GM23248 (cell line): Measurements from ENCODE around the gene TTBK2. TPM values are rescaled to one million over a fixed set of nuclear protein-coding genes. Genes with fewer than 3 reads are reported as not detected.
"Not testable (repeated sequence)": the region's sequence is repeated elsewhere in the genome, so short reads cannot be mapped to it uniquely, and the experiment has no call there.

ENCODE experiments used
- DNase-seq: peaks from one replicate; pipeline ENCODE4 v3.0.0-alpha.2; 2015
- H2AFZ ChIP-seq: fragments of 200-600 bp; sonication (generic); 2 replicates; pipeline ENCODE4 v1.6.1; 2016; ENCODE audit warnings: antibody characterized with exemption
- H3F3A ChIP-seq: fragments of 200-600 bp; sonication (generic); 2 replicates; pipeline ENCODE4 v1.6.1; 2016; ENCODE audit warnings: mild to moderate bottlenecking, antibody characterized with exemption, mixed run types; ENCODE audit not compliant: insufficient read depth
- H3K27ac ChIP-seq: fragments of 200-600 bp; sonication (generic); 2 replicates; pipeline ENCODE4 v1.5.1; 2016; ENCODE audit warnings: mild to moderate bottlenecking
- H3K27me3 ChIP-seq: fragments of 200-600 bp; sonication (generic); replicated peaks from 2 replicates; pipeline ENCODE4 v1.6.1; 2016; ENCODE audit warnings: mild to moderate bottlenecking; ENCODE audit not compliant: insufficient read depth
- H3K36me3 ChIP-seq: fragments of 200-600 bp; sonication (generic); 2 replicates; pipeline ENCODE4 v1.6.1; 2016; ENCODE audit warnings: low read depth, mild to moderate bottlenecking
- H3K4me1 ChIP-seq: fragments of 200-600 bp; sonication (generic); 2 replicates; pipeline ENCODE4 v1.6.1; 2016; ENCODE audit warnings: mild to moderate bottlenecking; ENCODE audit not compliant: insufficient read depth
- H3K4me2 ChIP-seq: fragments of 200-600 bp; sonication (generic); one replicate; pipeline ENCODE4 v1.6.1; 2016; ENCODE audit warnings: mild to moderate bottlenecking; ENCODE audit not compliant: unreplicated experiment
- H3K4me3 ChIP-seq: fragments of 200-600 bp; sonication (generic); 2 replicates; pipeline ENCODE4 v1.5.1; 2016; ENCODE audit warnings: mild to moderate bottlenecking
- H3K79me2 ChIP-seq: fragments of 200-600 bp; sonication (generic); 2 replicates; pipeline ENCODE4 v1.6.1; 2016; ENCODE audit warnings: mild to moderate bottlenecking; ENCODE audit not compliant: insufficient read depth
- H3K9ac ChIP-seq: fragments of 200-600 bp; sonication (generic); 2 replicates; pipeline ENCODE4 v1.6.1; 2016; ENCODE audit warnings: mild to moderate bottlenecking
- H3K9me2 ChIP-seq: fragments of 200-600 bp; sonication (generic); 2 replicates; pipeline ENCODE4 v1.6.1; 2016; ENCODE audit warnings: mixed run types, mild to moderate bottlenecking, moderate library complexity; ENCODE audit not compliant: insufficient read depth
- H3K9me3 ChIP-seq: fragments of 200-600 bp; sonication (generic); one replicate; pipeline ENCODE4 v1.6.1; 2017; ENCODE audit warnings: low read depth
- H4K20me1 ChIP-seq: fragments of 200-600 bp; sonication (generic); 2 replicates; pipeline ENCODE4 v1.6.0; 2016; ENCODE audit not compliant: insufficient read depth
- EZH2 ChIP-seq: fragments of 200-600 bp; sonication (generic); IDR thresholded peaks from 2 replicates; pipeline ENCODE4 v1.6.1; 2018; ENCODE audit warnings: antibody characterized with exemption, mild to moderate bottlenecking; ENCODE audit not compliant: insufficient read depth, poor library complexity, severe bottlenecking
- EZH2phosphoT487 ChIP-seq: fragments of 200-600 bp; sonication (generic); IDR thresholded peaks from 2 replicates; pipeline ENCODE4 v1.6.1; 2018; ENCODE audit warnings: antibody characterized with exemption, moderate library complexity, mild to moderate bottlenecking, low read depth; ENCODE audit not compliant: insufficient read depth
- WGBS, 2 experiments: methylation state at CpG; one replicate each; pipeline ENCODE4 v1.1.6; 2015 to 2017; ENCODE audit warnings: low lambda C conversion rate in 2 of 2, low coverage in 1 of 2; ENCODE audit errors: missing lambda C conversion rate in 2 of 2; 5-methylcytosine and 5-hydroxymethylcytosine counted together
- in situ Hi-C: fragments of 300-500 bp; cut with MboI; formaldehyde crosslinking; loops from 2 replicates; pipeline ENCODE4 v1.15.0; 2020
- polyA plus RNA-seq: library from polyadenylated mRNA; unstranded; fragments of >200 nt; fragmentation: Nextera tagmentation; extraction: Ambion mirVana; gene quantifications from 2 replicates; pipeline ENCODE4 v1.2.1, GENCODE V29; 2016
- total RNA-seq: library from RNA; depleted of rRNA; stranded (reverse); fragments of >200 nt; shearing (Covaris generic); gene quantifications from 2 replicates; pipeline ENCODE4 v1.2.3, GENCODE V29; 2014; rRNA removed

Gene TTBK2
- total RNA-seq (6.3 and 7.6 TPM in 2 replicates), polyA plus RNA-seq (4.7 and 5.1 TPM in 2 replicates)

GRCh38 chr15:42920519-42921341 is at the start of gene TTBK2:
TSS of gene TTBK2 (minus strand) at chr15:42920778. CDS start at chr15:42878617, 42,161 bp downstream.
- DNase-seq: peak; percentile 99
- no peaks in the 10 kb centered on the region for H4K20me1 ChIP-seq
- peaks cover 16% of the 10 kb centered on the region for H3F3A ChIP-seq
- peak within 1 kb of the TSS; percentile 97 for H2AFZ ChIP-seq
- H3K9ac ChIP-seq: peak within 1 kb of the TSS; percentile 70
- H3K9me2 ChIP-seq: no peaks in the 10 kb centered on the region
- in situ Hi-C loops: loop anchor here (10.0 kb wide), 1 partner anchor 206 kb away; no protein-coding TSS in a partner anchor
- TF ChIP-seq EZH2 (no peak), EZH2phosphoT487 (no peak)
- peaks cover 13% of the 10 kb centered on the region for H3K4me1 ChIP-seq
- peak within 1 kb of the TSS; percentile 91 for H3K4me2 ChIP-seq
- H3K4me3 ChIP-seq: peak within 1 kb of the TSS; percentile 82
- no peaks in the 10 kb centered on the region for H3K36me3 ChIP-seq
- H3K27me3 ChIP-seq: no peaks in the 10 kb centered on the region
- H3K9me3 ChIP-seq: no peaks in the 10 kb centered on the region
- H3K79me2 ChIP-seq: peaks cover 39% of the 10 kb centered on the region
- H3K27ac ChIP-seq: peak within 1 kb of the TSS; percentile 52
- WGBS, 2 experiments: 0 to 1% methylated on average over 42 to 64 of the region's 72 CpGs

- peaks cover 28% of the 10 kb centered on the region for H3K36me3 ChIP-seq
- H3K27me3 ChIP-seq: no peaks in the 10 kb centered on the region
- in situ Hi-C loops: no loop called here
- H3K4me3 ChIP-seq: no peak overlapping the region
- DNase-seq: no peak
- H3K4me1 ChIP-seq: no peaks in the 10 kb centered on the region
- no peaks in the 10 kb centered on the region for H4K20me1 ChIP-seq
- no peak overlapping the region for H3K9ac ChIP-seq
- WGBS, 2 experiments: 94 to 96% methylated on average over 5 of the region's 5 CpGs
- TF ChIP-seq EZH2phosphoT487: no peak
- no peak for TF ChIP-seq EZH2
- no peaks in the 10 kb centered on the region for H3K79me2 ChIP-seq
- H3K27ac ChIP-seq: no peak overlapping the region
- no peaks in the 10 kb centered on the region for H3K9me3 ChIP-seq
- no peaks in the 10 kb centered on the region for H3F3A ChIP-seq
- no peak overlapping the region for H3K4me2 ChIP-seq
- H2AFZ ChIP-seq: no peak overlapping the region
- H3K9me2 ChIP-seq: no peaks in the 10 kb centered on the region
These were observed 43.9 kb upstream of the TTBK2 start for GRCh38 chr15:42964476-42964875.

- Histone ChIP-seq H3K4me3 (no peak overlapping the region), H3K9me3 (no peaks in the 10 kb centered on the region), H2AFZ (no peak overlapping the region), H3K27ac (peak overlapping the region; percentile 75), H3K79me2 (no peaks in the 10 kb centered on the region), H3F3A (peaks cover 39% of the 10 kb centered on the region), H3K36me3 (peaks cover 63% of the 10 kb centered on the region), H3K4me1 (peaks cover 12% of the 10 kb centered on the region), H3K9me2 (no peaks in the 10 kb centered on the region), H3K9ac (peak overlapping the region; percentile 50), H3K27me3 (no peaks in the 10 kb centered on the region), H3K4me2 (peak overlapping the region; percentile 1), H4K20me1 (no peaks in the 10 kb centered on the region)
- TF ChIP-seq EZH2phosphoT487 (no peak), EZH2 (no peak)
- in situ Hi-C loops: no loop called here
- DNase-seq: peak; percentile 80
These were observed 34.9 kb upstream of the TTBK2 start for GRCh38 chr15:42955518-42955917.

GRCh38 chr15:42954291-42954690 is 33.7 kb upstream of the TTBK2 start:
- Histone ChIP-seq H3K9me3 (no peaks in the 10 kb centered on the region), H3K27ac (no peak overlapping the region; the same call in 1 of the 2 replicates), H2AFZ (no peak overlapping the region), H3K4me3 (no peak overlapping the region), H3K4me2 (no peak overlapping the region), H3F3A (peaks cover 39% of the 10 kb centered on the region), H3K79me2 (no peaks in the 10 kb centered on the region), H3K9ac (no peak overlapping the region), H3K4me1 (peaks cover 12% of the 10 kb centered on the region), H3K27me3 (no peaks in the 10 kb centered on the region), H3K9me2 (no peaks in the 10 kb centered on the region), H3K36me3 (peaks cover 59% of the 10 kb centered on the region), H4K20me1 (no peaks in the 10 kb centered on the region)
- WGBS, 2 experiments: 98 to 99% methylated on average over 4 of the region's 4 CpGs
- TF ChIP-seq EZH2phosphoT487 (no peak), EZH2 (no peak)
- in situ Hi-C loops: no loop called here
- DNase-seq: no peak

GRCh38 chr15:42948898-42949297 is 28.3 kb upstream of the TTBK2 start:
- H3K9me3 ChIP-seq, H3F3A ChIP-seq, H3K27ac ChIP-seq, H3K9ac ChIP-seq, H2AFZ ChIP-seq, H3K4me1 ChIP-seq, H3K9me2 ChIP-seq, H3K27me3 ChIP-seq, in situ Hi-C loops, H3K79me2 ChIP-seq, H3K4me3 ChIP-seq, H3K4me2 ChIP-seq, H4K20me1 ChIP-seq, DNase-seq: not testable (repeated sequence)
- peaks cover 41% of the 10 kb centered on the region for H3K36me3 ChIP-seq
- 90 to 97% methylated on average over 3 of the region's 3 CpGs for WGBS, 2 experiments
